ENCODE data around the gene RNPEPL1. TPM values are rescaled to one million over a fixed set of nuclear protein-coding genes. Genes with fewer than 3 reads are reported as not detected.
A peak's percentile ranks its signal among the peaks of the same experiment; 100 is the strongest.

The RNPEPL1 gene
- total and polyA plus RNA-seq, 2 donors: 14.3 to 109 TPM

GRCh38 chr2:240567137-240567871 is 980 bp upstream of the RNPEPL1 start:
- DNase-seq (ENCODE audit: low read depth in 6 of 9, low spot score in 9 of 9): peak in 1 of 9 donors; percentile 35
- Histone ChIP-seq H3K9me3 (ENCODE audit: control insufficient read depth in 2 of 2, insufficient read depth in 1 of 2, low read length in 1 of 2) (peaks cover 0 to 5% of the 10 kb centered on the region in 2 donors), H3K36me3 (ENCODE audit: control insufficient read depth in 2 of 2, insufficient read depth in 2 of 2, low read length in 1 of 2) (peaks cover 11 to 18% of the 10 kb centered on the region in 2 donors), H3K4me3 (ENCODE audit: low read length in 2 of 2) (peak overlapping the region; percentile 70 to 81), H3K27me3 (ENCODE audit: control insufficient read depth in 2 of 2, insufficient read depth in 1 of 2, low read length in 1 of 2) (no peaks in the 10 kb centered on the region), H3K4me1 (ENCODE audit: control insufficient read depth in 2 of 2, insufficient read depth in 2 of 2, low read length in 2 of 2) (peaks cover 47 to 53% of the 10 kb centered on the region in 2 donors), H3K27ac (ENCODE audit: low read depth in 1 of 2, low read length in 1 of 2) (peak overlapping the region; percentile 80 to 89)
- 45% methylated on average over 26 of the region's 26 CpGs for WGBS

DNA sequence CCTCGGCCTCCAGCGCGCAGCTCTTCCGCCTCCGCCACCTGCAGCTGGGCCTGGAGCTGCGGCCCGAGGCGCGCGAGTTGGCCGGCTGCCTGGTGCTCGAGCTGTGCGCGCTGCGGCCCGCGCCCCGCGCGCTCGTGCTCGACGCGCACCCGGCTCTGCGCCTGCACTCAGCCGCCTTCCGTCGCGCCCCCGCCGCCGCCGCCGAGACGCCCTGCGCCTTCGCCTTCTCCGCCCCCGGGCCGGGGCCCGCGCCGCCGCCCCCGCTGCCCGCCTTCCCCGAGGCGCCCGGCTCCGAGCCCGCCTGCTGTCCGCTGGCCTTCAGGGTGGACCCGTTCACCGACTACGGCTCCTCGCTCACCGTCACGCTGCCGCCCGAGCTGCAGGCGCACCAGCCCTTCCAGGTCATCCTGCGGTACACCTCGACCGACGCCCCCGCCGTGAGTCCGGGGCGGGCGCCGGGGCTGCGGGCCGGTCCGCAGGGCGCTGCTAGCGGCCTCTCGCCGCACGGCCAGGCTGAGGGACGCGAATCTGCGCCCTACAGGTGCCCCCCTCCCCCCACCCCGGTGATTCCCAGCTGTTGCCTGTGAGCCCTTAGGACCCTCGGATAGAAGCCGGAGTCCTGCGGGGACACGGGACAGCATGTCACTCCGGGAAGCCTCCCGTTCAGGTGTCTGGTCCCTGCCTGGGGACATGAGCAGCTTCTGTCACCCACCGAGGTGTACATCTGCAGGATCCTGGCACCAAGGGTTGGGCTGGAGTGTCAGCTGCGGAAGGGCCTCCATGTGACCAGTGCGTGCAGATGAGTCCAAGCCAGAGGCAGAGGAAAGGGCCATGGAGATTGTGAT is 616 bp downstream of the RNPEPL1 start:
- Histone ChIP-seq H3K27me3 (ENCODE audit: control insufficient read depth in 2 of 2, insufficient read depth in 1 of 2, low read length in 1 of 2) (no peaks in the 10 kb centered on the region), H3K4me3 (ENCODE audit: low read length in 2 of 2) (peak overlapping the region; percentile 38 to 81), H3K9me3 (ENCODE audit: control insufficient read depth in 2 of 2, insufficient read depth in 1 of 2, low read length in 1 of 2) (peaks cover 0 to 5% of the 10 kb centered on the region in 2 donors), H3K27ac (ENCODE audit: low read depth in 1 of 2, low read length in 1 of 2) (peak overlapping the region in 1 of 2 donors; percentile 89), H3K4me1 (ENCODE audit: control insufficient read depth in 2 of 2, insufficient read depth in 2 of 2, low read length in 2 of 2) (peaks cover 47 to 52% of the 10 kb centered on the region in 2 donors), H3K36me3 (ENCODE audit: control insufficient read depth in 2 of 2, insufficient read depth in 2 of 2, low read length in 1 of 2) (peaks cover 8 to 15% of the 10 kb centered on the region in 2 donors)
- 2% methylated on average over 93 of the region's 93 CpGs for WGBS
- DNase-seq (ENCODE audit: low read depth in 6 of 9, low spot score in 9 of 9): peak in 3 of 9 donors; percentile 58 to 72 (median 70)

- H3K4me1 ChIP-seq (ENCODE audit: control insufficient read depth in 2 of 2, insufficient read depth in 2 of 2, low read length in 2 of 2): peaks cover 42 to 45% of the 10 kb centered on the region in 2 donors
- peak in 1 of 9 donors; percentile 28 for DNase-seq (ENCODE audit: low read depth in 6 of 9, low spot score in 9 of 9)
Observed at GRCh38 chr2:240569523-240569997, 1.3 kb downstream of the RNPEPL1 start.

DNA sequence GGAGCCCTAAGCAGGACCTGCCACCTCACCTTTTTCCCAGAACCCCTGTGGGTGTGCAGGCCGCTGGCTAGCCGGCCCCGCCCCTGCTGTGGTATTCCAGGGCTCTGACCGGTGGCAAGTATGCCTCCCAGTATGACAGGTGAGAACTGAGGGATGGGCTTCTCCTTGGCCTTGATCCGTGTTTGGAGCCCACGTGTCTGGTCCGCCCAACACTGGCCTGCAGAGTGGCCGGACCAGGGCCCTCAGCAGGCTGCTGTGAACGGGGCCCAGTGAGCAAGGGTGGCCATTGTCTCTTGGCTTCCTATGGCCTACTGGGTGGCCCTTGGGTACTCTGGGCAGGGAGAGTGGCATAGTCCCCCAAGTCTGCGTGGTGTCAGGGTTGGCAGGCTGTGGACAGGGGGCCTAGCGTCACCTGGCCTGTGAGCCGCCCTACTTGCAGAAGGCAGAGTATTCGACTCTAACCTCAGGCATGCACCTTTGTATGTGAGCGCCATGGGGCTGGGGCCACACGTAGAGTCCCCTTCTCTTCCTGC is 1.8 kb downstream of the RNPEPL1 start:
- Histone ChIP-seq H3K27me3 (ENCODE audit: control insufficient read depth in 2 of 2, insufficient read depth in 1 of 2, low read length in 1 of 2) (no peaks in the 10 kb centered on the region), H3K36me3 (ENCODE audit: control insufficient read depth in 2 of 2, insufficient read depth in 2 of 2, low read length in 1 of 2) (peaks cover 14 to 26% of the 10 kb centered on the region in 2 donors), H3K4me3 (ENCODE audit: low read length in 2 of 2) (no peak overlapping the region), H3K4me1 (ENCODE audit: control insufficient read depth in 2 of 2, insufficient read depth in 2 of 2, low read length in 2 of 2) (peaks cover 36 to 40% of the 10 kb centered on the region in 2 donors), H3K9me3 (ENCODE audit: control insufficient read depth in 2 of 2, insufficient read depth in 1 of 2, low read length in 1 of 2) (peaks cover 0 to 5% of the 10 kb centered on the region in 2 donors), H3K27ac (ENCODE audit: low read depth in 1 of 2, low read length in 1 of 2) (no peak overlapping the region)
- DNase-seq (ENCODE audit: low read depth in 6 of 9, low spot score in 9 of 9): no peak
- WGBS: 98% methylated on average over 15 of the region's 15 CpGs

More at GRCh38 chr2:240569523-240569997, 1.3 kb downstream of the RNPEPL1 start:
- H3K27ac ChIP-seq (ENCODE audit: low read depth in 1 of 2, low read length in 1 of 2): no peak overlapping the region
- 83% methylated on average over 9 of the region's 9 CpGs for WGBS
- H3K36me3 ChIP-seq (ENCODE audit: control insufficient read depth in 2 of 2, insufficient read depth in 2 of 2, low read length in 1 of 2): peaks cover 9 to 21% of the 10 kb centered on the region in 2 donors
- peaks cover 0 to 5% of the 10 kb centered on the region in 2 donors for H3K9me3 ChIP-seq (ENCODE audit: control insufficient read depth in 2 of 2, insufficient read depth in 1 of 2, low read length in 1 of 2)
- no peaks in the 10 kb centered on the region for H3K27me3 ChIP-seq (ENCODE audit: control insufficient read depth in 2 of 2, insufficient read depth in 1 of 2, low read length in 1 of 2)
- H3K4me3 ChIP-seq (ENCODE audit: low read length in 2 of 2): peak overlapping the region; percentile 38 to 81

- 95% methylated on average over 11 of the region's 11 CpGs for WGBS
- Histone ChIP-seq H3K4me3 (ENCODE audit: low read length in 2 of 2) (no peak overlapping the region), H3K9me3 (ENCODE audit: control insufficient read depth in 2 of 2, insufficient read depth in 1 of 2, low read length in 1 of 2) (peaks cover 0 to 5% of the 10 kb centered on the region in 2 donors), H3K27me3 (ENCODE audit: control insufficient read depth in 2 of 2, insufficient read depth in 1 of 2, low read length in 1 of 2) (no peaks in the 10 kb centered on the region), H3K4me1 (ENCODE audit: control insufficient read depth in 2 of 2, insufficient read depth in 2 of 2, low read length in 2 of 2) (peaks cover 31 to 34% of the 10 kb centered on the region in 2 donors), H3K27ac (ENCODE audit: low read depth in 1 of 2, low read length in 1 of 2) (no peak overlapping the region), H3K36me3 (ENCODE audit: control insufficient read depth in 2 of 2, insufficient read depth in 2 of 2, low read length in 1 of 2) (peaks cover 18 to 33% of the 10 kb centered on the region in 2 donors)
- DNase-seq (ENCODE audit: low read depth in 6 of 9, low spot score in 9 of 9): no peak
Observed at GRCh38 chr2:240570531-240571313, 2.4 kb downstream of the RNPEPL1 start.

DNA sequence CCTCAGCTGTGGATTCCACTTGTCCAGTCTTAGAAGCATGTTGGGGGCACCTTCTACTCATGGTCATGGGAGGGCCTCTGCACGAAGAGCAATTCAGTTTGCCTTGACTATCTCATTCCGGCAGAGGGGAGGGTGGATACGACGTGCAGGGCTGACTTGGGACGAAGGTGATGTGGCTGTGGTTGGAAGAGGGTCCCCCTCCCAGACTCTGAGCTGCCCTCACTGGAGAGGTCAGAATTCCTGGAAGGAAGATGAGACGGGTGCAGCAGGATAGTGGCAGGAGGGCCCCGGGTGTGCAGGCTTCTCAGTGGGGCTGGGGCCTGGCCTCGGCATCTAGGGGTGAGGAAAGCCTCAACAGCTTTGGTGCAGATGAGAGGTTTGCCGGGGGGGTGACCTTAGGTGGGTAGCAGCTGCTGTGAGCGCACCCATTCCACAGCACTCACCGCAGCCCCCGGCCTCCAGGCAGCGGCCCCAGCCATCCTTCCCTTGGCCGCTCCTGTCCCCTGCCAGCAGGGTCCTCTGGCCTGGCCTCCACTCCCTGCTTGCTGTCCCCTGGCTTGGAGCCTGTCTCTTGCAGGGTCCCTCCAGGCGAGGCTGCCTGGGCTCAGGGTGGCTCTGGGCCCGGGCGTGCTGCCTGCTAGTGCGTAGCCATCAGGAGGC is 3.2 kb downstream of the RNPEPL1 start:
- H3K9me3 ChIP-seq (ENCODE audit: control insufficient read depth in 2 of 2, insufficient read depth in 1 of 2, low read length in 1 of 2): peaks cover 0 to 5% of the 10 kb centered on the region in 2 donors
- WGBS: 98% methylated on average over 18 of the region's 18 CpGs
- peaks cover 27 to 28% of the 10 kb centered on the region in 2 donors for H3K4me1 ChIP-seq (ENCODE audit: control insufficient read depth in 2 of 2, insufficient read depth in 2 of 2, low read length in 2 of 2)
- peaks cover 22 to 40% of the 10 kb centered on the region in 2 donors for H3K36me3 ChIP-seq (ENCODE audit: control insufficient read depth in 2 of 2, insufficient read depth in 2 of 2, low read length in 1 of 2)
- H3K4me3 ChIP-seq (ENCODE audit: low read length in 2 of 2): no peak overlapping the region
- no peak for DNase-seq (ENCODE audit: low read depth in 6 of 9, low spot score in 9 of 9)
- H3K27me3 ChIP-seq (ENCODE audit: control insufficient read depth in 2 of 2, insufficient read depth in 1 of 2, low read length in 1 of 2): no peaks in the 10 kb centered on the region
- H3K27ac ChIP-seq (ENCODE audit: low read depth in 1 of 2, low read length in 1 of 2): no peak overlapping the region

DNA sequence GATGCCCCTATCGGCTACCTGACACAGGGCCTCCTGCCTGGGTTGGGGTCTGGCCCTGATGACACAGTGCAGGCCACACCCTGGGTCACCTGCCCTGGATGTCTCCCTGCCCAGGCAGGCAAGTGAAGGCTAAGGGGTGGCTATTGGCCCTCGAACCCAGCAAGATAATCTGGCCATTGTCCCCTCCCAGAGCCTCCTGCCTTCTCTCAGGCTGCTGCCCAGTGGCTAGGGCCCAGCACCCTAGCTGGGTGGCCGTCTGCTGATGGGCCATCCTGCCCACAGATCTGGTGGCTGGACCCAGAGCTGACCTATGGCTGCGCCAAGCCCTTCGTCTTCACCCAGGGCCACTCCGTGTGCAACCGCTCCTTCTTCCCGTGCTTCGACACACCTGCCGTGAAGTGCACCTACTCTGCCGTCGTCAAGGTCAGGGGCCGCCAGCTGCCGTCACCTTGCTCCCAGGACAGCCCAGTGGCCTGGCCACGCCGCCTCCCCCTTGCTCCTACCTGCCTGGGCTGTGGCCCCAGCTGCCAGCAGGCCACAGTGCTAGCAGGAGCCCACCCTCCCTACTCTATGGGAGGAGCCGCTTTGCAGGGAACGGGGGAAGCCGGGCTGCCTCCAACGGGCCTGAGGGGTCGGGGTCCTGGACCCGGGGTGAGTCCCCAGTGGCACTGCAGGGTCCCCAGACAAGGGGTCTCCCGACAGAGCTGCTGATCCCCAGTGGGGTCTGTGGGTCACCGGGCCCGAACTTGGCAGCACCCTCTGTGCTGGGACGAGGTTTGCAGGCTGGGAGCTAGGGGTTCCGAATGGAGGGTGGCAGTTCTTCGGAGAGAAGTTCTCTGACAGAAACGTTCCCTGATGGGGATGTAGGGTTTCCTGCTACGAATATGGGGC is 4.1 kb downstream of the RNPEPL1 start:
- WGBS: 97% methylated on average over 30 of the region's 30 CpGs
- Histone ChIP-seq H3K27ac (ENCODE audit: low read depth in 1 of 2, low read length in 1 of 2) (no peak overlapping the region), H3K27me3 (ENCODE audit: control insufficient read depth in 2 of 2, insufficient read depth in 1 of 2, low read length in 1 of 2) (no peaks in the 10 kb centered on the region), H3K36me3 (ENCODE audit: control insufficient read depth in 2 of 2, insufficient read depth in 2 of 2, low read length in 1 of 2) (peaks cover 32 to 50% of the 10 kb centered on the region in 2 donors), H3K4me1 (ENCODE audit: control insufficient read depth in 2 of 2, insufficient read depth in 2 of 2, low read length in 2 of 2) (peaks cover 18% of the 10 kb centered on the region in 2 donors), H3K4me3 (ENCODE audit: low read length in 2 of 2) (no peak overlapping the region), H3K9me3 (ENCODE audit: control insufficient read depth in 2 of 2, insufficient read depth in 1 of 2, low read length in 1 of 2) (peaks cover 0 to under 1% of the 10 kb centered on the region in 2 donors)
- no peak for DNase-seq (ENCODE audit: low read depth in 6 of 9, low spot score in 9 of 9)

All from thymus (tissue), 11 donors.